Purkinje cell (primary cell): ENCODE data around the gene XRN1. TPM values are rescaled to one million over a fixed set of nuclear protein-coding genes. Genes with fewer than 3 reads are reported as not detected.

Experiments
- polyA plus RNA-seq: library from polyadenylated mRNA; unstranded; fragments of >200 nt; fragmentation: Nextera tagmentation; gene quantifications from 2 replicates; pipeline ENCODE4 v1.2.1, GENCODE V29; 2014

XRN1 gene, protein sequence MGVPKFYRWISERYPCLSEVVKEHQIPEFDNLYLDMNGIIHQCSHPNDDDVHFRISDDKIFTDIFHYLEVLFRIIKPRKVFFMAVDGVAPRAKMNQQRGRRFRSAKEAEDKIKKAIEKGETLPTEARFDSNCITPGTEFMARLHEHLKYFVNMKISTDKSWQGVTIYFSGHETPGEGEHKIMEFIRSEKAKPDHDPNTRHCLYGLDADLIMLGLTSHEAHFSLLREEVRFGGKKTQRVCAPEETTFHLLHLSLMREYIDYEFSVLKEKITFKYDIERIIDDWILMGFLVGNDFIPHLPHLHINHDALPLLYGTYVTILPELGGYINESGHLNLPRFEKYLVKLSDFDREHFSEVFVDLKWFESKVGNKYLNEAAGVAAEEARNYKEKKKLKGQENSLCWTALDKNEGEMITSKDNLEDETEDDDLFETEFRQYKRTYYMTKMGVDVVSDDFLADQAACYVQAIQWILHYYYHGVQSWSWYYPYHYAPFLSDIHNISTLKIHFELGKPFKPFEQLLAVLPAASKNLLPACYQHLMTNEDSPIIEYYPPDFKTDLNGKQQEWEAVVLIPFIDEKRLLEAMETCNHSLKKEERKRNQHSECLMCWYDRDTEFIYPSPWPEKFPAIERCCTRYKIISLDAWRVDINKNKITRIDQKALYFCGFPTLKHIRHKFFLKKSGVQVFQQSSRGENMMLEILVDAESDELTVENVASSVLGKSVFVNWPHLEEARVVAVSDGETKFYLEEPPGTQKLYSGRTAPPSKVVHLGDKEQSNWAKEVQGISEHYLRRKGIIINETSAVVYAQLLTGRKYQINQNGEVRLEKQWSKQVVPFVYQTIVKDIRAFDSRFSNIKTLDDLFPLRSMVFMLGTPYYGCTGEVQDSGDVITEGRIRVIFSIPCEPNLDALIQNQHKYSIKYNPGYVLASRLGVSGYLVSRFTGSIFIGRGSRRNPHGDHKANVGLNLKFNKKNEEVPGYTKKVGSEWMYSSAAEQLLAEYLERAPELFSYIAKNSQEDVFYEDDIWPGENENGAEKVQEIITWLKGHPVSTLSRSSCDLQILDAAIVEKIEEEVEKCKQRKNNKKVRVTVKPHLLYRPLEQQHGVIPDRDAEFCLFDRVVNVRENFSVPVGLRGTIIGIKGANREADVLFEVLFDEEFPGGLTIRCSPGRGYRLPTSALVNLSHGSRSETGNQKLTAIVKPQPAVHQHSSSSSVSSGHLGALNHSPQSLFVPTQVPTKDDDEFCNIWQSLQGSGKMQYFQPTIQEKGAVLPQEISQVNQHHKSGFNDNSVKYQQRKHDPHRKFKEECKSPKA (N-terminal part only)
- 25.1 and 33.8 TPM in 2 replicates for polyA plus RNA-seq

DNA sequence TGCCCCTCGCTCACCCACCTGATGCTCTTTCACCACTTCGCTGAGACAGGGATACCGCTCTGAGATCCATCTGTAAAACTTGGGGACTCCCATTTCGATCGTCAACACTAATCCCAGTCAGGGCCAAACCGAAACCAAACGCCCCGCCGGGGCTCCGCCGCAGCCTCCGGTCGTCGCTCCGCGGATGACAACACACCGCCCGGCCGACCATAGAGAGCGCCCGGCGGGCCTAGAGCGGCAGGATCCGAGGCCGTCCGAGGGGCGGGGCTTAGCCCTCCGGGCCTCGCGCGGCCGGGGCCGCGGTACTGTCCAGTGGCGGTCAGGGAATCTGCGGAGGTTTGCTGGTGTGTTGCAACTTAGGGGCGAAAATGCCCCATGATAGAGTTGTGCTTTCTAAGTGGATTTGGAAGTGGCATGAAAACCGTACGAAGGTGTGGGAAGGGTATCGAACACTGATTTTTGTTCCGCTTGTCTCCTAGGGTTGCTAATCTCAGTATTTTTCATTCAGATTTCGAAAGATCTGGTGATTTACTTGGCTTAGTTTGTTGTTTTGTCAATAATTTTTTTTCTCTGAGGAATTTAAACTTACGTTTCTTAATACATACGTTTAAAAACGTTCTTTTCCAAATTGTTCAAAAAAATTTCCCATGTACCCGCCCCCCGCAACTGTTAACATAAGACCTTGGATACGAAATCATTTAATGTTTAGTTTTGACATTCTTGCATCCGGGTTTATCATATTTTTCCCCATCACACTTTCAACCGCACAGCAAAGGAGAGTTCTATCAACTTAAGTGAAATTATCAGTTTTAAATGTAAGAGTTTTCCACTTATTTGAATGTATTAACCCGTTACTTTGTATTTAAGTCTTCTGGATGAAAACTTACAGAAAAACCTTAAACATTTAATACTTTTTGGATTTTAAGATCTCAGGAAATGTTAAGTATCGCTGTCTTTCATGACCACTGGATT lies at the start of gene XRN1:
Gene XRN1 (minus strand): TSS at position 186 of the 972 bp plus-strand sequence. CDS start 93 bp downstream, at position 93.

Other genes with a start within 250 kb of the XRN1 start
- 3.5 and 4.6 TPM in 2 replicates for gene GK5, start 222.5 kb downstream of the XRN1 start, polyA plus RNA-seq
- gene ATR, start 130.7 kb upstream of the XRN1 start, polyA plus RNA-seq = 45.4 and 63.5 TPM in 2 replicates
- gene PLS1, start 148.4 kb upstream of the XRN1 start, polyA plus RNA-seq = 12.9 and 27.3 TPM in 2 replicates